Heart right ventricle (tissue), 16 donors: ENCODE measurements around the gene PVALEF. TPM values are rescaled to one million over a fixed set of nuclear protein-coding genes. Genes with fewer than 3 reads are reported as not detected.

Source experiments
- ATAC-seq, 8 donors: fragments of 200-7000 bp; cut with Tn5 transposase; one replicate each; pipeline ENCODE4 v1.9.1; 2020; ENCODE audit warnings: mild to moderate bottlenecking in 8 of 8, moderate library complexity in 8 of 8, moderate number of reproducible peaks in 1 of 8
- DNase-seq, 2 donors: peaks; one replicate each; pipeline ENCODE4 v3.0.0-alpha.2; 2020
- H3K27ac ChIP-seq, 10 donors: fragments of 200-600 bp; sonication (generic) in 2 of 10; one replicate each; pipeline versions ENCODE4 v1.5.0 to v1.8.0; 2020 to 2022; ENCODE audit warnings: mild to moderate bottlenecking in 3 of 10
- H3K27me3 ChIP-seq, 7 donors: fragments of 200-600 bp; one replicate each; pipeline ENCODE4 v1.8.0; 2021 to 2022; ENCODE audit warnings: mild to moderate bottlenecking in 2 of 7
- H3K36me3 ChIP-seq, 9 donors: fragments of 200-600 bp; sonication (generic) in 1 of 9; one replicate each; pipeline versions ENCODE4 v1.5.0 to v1.8.0; 2020 to 2022; ENCODE audit warnings: mild to moderate bottlenecking in 2 of 9
- H3K4me1 ChIP-seq, 9 donors: fragments of 200-600 bp; sonication (generic) in 1 of 9; one replicate each; pipeline versions ENCODE4 v1.5.0 to v1.8.0; 2020 to 2022; ENCODE audit warnings: mild to moderate bottlenecking in 4 of 9
- H3K4me3 ChIP-seq, 10 donors: fragments of 200-600 bp; sonication (generic) in 2 of 10; one replicate each; pipeline versions ENCODE4 v1.5.0 to v1.8.0; 2020 to 2022; ENCODE audit warnings: mild to moderate bottlenecking in 7 of 10, moderate library complexity in 2 of 10
- H3K9me3 ChIP-seq, 11 donors: fragments of 200-600 bp in 10 of 11; sonication (generic) in 2 of 11; one replicate each; pipeline versions ENCODE4 v1.5.0 to v1.8.0; 2013 to 2022; ENCODE audit warnings: mild to moderate bottlenecking in 2 of 11, control low read depth in 1 of 11, moderate library complexity in 1 of 11
- CTCF ChIP-seq, 9 donors: fragments of 200-600 bp; sonication (generic) in 2 of 9; IDR thresholded peaks; one replicate each; pipeline versions ENCODE4 v1.5.0 to v1.8.0; 2021 to 2022; ENCODE audit warnings: antibody characterized with exemption in 9 of 9, mild to moderate bottlenecking in 5 of 9, moderate library complexity in 1 of 9
- WGBS, 2 donors: extraction: QIAGEN DNeasy Blood & Tissue Kit; methylation state at CpG; one replicate each; pipeline ENCODE4 v1.1.7; 2013; ENCODE audit warnings: inconsistent platforms in 1 of 2; 5-methylcytosine and 5-hydroxymethylcytosine counted together
- intact Hi-C, 10 donors: fragments of 100-400 bp; cut with DNase I; formaldehyde crosslinking; loops; one replicate each; pipeline versions ENCODE4 v1.11.1 to v1.14.2; 2022
- polyA plus RNA-seq, 2 donors: library from polyadenylated mRNA; stranded (reverse); fragments of 200-250 nt; gene quantifications; one replicate each; pipeline ENCODE4 v1.2.3, GENCODE V29; 2013
- total RNA-seq, 10 donors: library from RNA; stranded (reverse); fragmentation: NEBNext Ultra II Directional in 3 of 10; extraction: Animal tissue kit (Norgen Biotek cat#: 25700) in 3 of 10; gene quantifications; one replicate each; pipeline versions ENCODE4 v1.2.1 to v1.2.4, GENCODE V29; 2021 to 2023
- donor health status: Arrhythmogenic right ventricular cardiomyopathy.
- donor health status: ischemic (EF 13 %, LVEDD 7.1; RV severe dilation, severe dysfunction).
- donor health status: healthy with polysubstance abuse.
- donor health status: DM: no; HTN: yes; CAD: no.
- donor health status: DM: no; HTN: no; CAD: no.
- donor health status: ischemic (EF 25% LVEDD 6.9; RV normal size, moderate dysfunction).
- donor health status: ischemic (EF 25% LVEDD 5.7; RV mildly dilated, moderate dysfunction).
- donor health status: healthy.
- donor health status: DM: yes; HTN: yes; CAD: no.
- donor health status: Ischemic cardiomyopathy.
- donor health status: ischemic (EF 35%, LVEDD 5.7; RV mildly dilated, moderate dysfunction).
- donor health status: nonischemic (EF 11% LVEDD 7.7; RV severe dilation, severe dysfunction).
- donor health status: DM: yes; HTN: yes; CAD: no.
- donor health status: PGD.
- donor health status: ischemic (EF 29% LVEDD 5.4; RV normal size, mild dysfunction).
- donor health status: nonischemic (EF 23%, LVEDD 6.1; RV moderate dilation, normal function).

PVALEF gene
- total and polyA plus RNA-seq, 12 donors, result not detected

DNA sequence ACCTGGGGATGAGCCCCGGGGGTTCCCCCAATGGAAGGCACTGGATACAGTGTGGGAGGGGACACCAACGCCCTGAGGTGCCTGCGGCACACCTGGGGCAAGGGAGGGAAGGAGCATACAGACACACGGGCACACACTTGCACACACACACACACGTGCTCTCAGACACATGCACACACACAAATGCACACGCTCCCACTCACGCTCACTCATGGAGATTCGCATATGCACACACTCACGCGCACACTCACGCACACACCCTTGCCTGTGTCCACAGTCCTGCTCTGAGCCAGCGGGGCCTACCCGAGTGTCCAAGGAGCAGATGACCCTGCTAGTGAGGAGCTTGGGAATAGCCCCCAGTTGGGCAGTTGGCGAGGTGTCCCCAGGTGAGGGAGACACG lies 16.7 kb upstream of the PVALEF start:
- no peaks in the 10 kb centered on the region for H3K27me3 ChIP-seq
- ATAC-seq (peak in 1 of 8 donors; percentile 18), DNase-seq (no peak)
- no peaks in the 10 kb centered on the region for H3K9me3 ChIP-seq
- H3K36me3 ChIP-seq, result no peaks in the 10 kb centered on the region
- H3K4me1 ChIP-seq, result peaks cover 0 to 35% (median 0%) of the 10 kb centered on the region in 9 donors
- WGBS, 2 donors, result 89 to 94% methylated on average over 15 of the region's 15 CpGs
- peak overlapping the region in 1 of 10 donors; percentile 81 for H3K27ac ChIP-seq
- intact Hi-C loops, result loop anchor here in 5 of 10 donors (10.0 kb wide), 4 partner anchors 46 to 386 kb away; partner anchors contain the start of gene CEP131 (in 1 of the 5)
- H3K4me3 ChIP-seq, result no peak overlapping the region
- TF ChIP-seq CTCF (IDR thresholded peaks at IDR 0.05), result no peak

DNA sequence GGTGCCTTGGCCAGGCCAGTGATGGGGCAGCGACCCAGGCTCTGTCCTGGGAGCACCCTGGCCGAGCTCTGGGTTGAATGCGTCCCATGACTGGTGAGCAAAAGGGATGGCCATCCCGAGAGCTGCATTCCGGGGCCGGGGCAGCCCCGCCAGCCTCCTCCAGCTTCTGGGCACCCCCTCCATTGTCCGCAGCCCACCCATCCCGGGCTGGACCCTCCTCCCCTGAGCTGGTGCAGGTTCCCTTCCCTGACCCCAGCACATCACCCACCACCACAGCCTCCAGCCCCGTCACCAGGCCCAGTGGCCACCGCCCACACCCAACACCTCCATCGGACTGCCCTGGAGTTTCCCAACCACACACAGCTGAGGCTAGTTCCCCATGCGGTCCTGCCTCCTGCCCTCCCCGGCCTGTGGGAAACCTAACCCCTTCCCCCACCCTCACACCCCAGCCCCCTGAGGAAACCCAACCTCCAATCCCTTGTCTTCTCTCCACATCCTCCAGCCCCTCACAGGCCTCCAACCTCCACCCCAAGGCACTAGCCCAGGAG lies 16.2 kb upstream of the PVALEF start:
- WGBS, 2 donors, result 76 to 78% methylated on average over 13 to 14 of the region's 14 CpGs
- peak in 3 of 8 donors; percentile 30 to 43 (median 32) for ATAC-seq
- intact Hi-C loops, result loop anchor here in 5 of 10 donors (10.0 kb wide), 4 partner anchors 46 to 386 kb away; partner anchors contain the start of gene CEP131 (in 1 of the 5)

DNA sequence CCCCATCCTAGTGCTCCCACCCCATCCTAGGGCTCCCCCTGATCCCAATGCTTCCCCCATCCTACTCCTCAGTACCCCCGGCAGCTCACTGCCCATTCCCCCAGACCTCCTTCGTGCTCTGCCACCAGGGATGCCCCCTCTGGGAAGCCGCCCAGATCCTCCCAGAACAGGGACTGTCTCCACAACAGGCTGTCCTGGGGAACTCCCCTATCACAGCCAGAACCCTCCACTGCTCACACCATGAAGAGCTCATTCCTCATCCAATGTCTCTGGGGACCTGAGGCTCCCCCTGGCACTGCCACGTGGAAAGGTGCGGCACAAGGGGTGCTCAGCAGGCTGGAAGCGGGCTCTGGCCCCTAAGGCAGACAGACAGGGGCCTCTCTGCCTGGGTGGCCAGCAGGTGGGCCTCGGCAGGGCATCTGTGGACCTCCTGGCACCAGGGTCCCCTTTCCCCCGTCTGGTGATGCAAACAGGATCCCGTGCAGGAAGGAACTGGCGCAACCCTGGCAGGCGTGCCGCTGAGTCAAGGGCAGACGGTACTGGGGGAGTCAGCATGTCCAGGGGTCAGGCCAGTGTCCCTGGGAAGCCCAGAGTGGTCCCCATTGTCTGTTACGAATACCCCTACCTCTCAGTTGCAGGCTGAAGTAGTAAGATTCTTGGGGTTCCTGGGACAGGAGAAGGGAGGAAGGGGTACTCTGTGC lies 14.8 kb upstream of the PVALEF start:
- ATAC-seq, result peak in 3 of 8 donors; percentile 54 to 59 (median 58)
- peak in 1 of 2 donors; percentile 47 for DNase-seq
- no peaks in the 10 kb centered on the region for H3K9me3 ChIP-seq

More for the DNA sequence above, 16.2 kb upstream of the PVALEF start:
- TF ChIP-seq CTCF (IDR thresholded peaks at IDR 0.05), result no peak
- Histone ChIP-seq H3K9me3 (no peaks in the 10 kb centered on the region), H3K27me3 (no peaks in the 10 kb centered on the region), H3K4me3 (no peak overlapping the region), H3K4me1 (peaks cover 0 to 40% (median 0%) of the 10 kb centered on the region in 9 donors), H3K36me3 (no peaks in the 10 kb centered on the region), H3K27ac (peak overlapping the region in 1 of 10 donors; percentile 81)
- DNase-seq, result no peak

More for the DNA sequence above, 14.8 kb upstream of the PVALEF start:
- H3K36me3 ChIP-seq, result no peaks in the 10 kb centered on the region
- TF ChIP-seq CTCF (IDR thresholded peaks at IDR 0.05), result no peak
- no peaks in the 10 kb centered on the region for H3K27me3 ChIP-seq
- intact Hi-C loops, result loop anchor here in 1 of 10 donors (5.0 kb wide), 1 partner anchor 47 kb away; no protein-coding TSS in a partner anchor
- H3K27ac ChIP-seq, result peak overlapping the region in 2 of 10 donors; percentile 29 to 81
- 74 to 78% methylated on average over 14 of the region's 14 CpGs for WGBS, 2 donors
- H3K4me1 ChIP-seq, result peaks cover 0 to 41% (median 0%) of the 10 kb centered on the region in 9 donors
- H3K4me3 ChIP-seq, result peak overlapping the region in 1 of 10 donors; percentile 31
